BJ (cell line): Measurements from ENCODE around the gene ALDH1L1. TPM values are rescaled to one million over a fixed set of nuclear protein-coding genes. Genes with fewer than 3 reads are reported as not detected.

Source experiments
- CTCF ChIA-PET: fragments of 350-600 bp; formaldehyde crosslinking; extraction: SDS; loops from one replicate; lab custom pipeline; 2021; ENCODE audit warnings: antibody characterized with exemption, inconsistent platforms; lab: Yijun Ruan, JAX
- POLR2A ChIA-PET: fragments of 300-600 bp; sonication (Branson Sonifier 250); formaldehyde crosslinking; extraction: SDS; loops from one replicate; lab custom pipeline; 2021; ENCODE audit warnings: antibody characterized with exemption; lab: Charles Lee
- DNase-seq: peaks from one replicate; pipeline ENCODE4 v3.0.0-alpha.2; 2011; ENCODE audit warnings: low read depth
- H3K27me3 ChIP-seq: 2 replicates; pipeline ENCODE4 v1.6.0; 2011; ENCODE audit warnings: low read length; ENCODE audit not compliant: control insufficient read depth, insufficient read depth
- H3K36me3 ChIP-seq: 2 replicates; pipeline ENCODE4 v1.5.1; 2011; ENCODE audit warnings: low read length; ENCODE audit not compliant: control insufficient read depth, insufficient read depth
- H3K4me3 ChIP-seq: 2 replicates; pipeline ENCODE4 v1.5.1; 2011; ENCODE audit warnings: low read depth, mild to moderate bottlenecking, control low read depth, low read length
- CTCF ChIP-seq: IDR thresholded peaks from 2 replicates; pipeline ENCODE4 v1.5.1; 2011; ENCODE audit warnings: low read depth, mild to moderate bottlenecking, control low read depth, inconsistent platforms, low read length, moderate library complexity; ENCODE audit not compliant: insufficient read depth
- polyA plus RNA-seq: library from polyadenylated mRNA; depleted of rRNA; stranded (reverse); fragments of >200 nt; gene quantifications from 2 replicates; pipeline ENCODE4 v1.2.3, GENCODE V29; 2011

Gene ALDH1L1
- polyA plus RNA-seq, 1 experiment: 0.37 TPM

GRCh38 chr3:126112531-126113237, 67.7 kb downstream of the ALDH1L1 start:
- H3K4me3 ChIP-seq: no peak overlapping the region
- H3K27me3 ChIP-seq: no peaks in the 10 kb centered on the region
- DNase-seq: no peak
- ChIA-PET POLR2A (no interaction called here), CTCF (interaction anchor here (1.3 to 1.6 kb wide), 2 partner anchors 10 to 406 kb away, joined by 3 read pairs; no protein-coding TSS in a partner anchor)
- no peak for TF ChIP-seq CTCF
- no peaks in the 10 kb centered on the region for H3K36me3 ChIP-seq

GRCh38 chr3:126111566-126112475, 68.6 kb downstream of the ALDH1L1 start:
- DNase-seq: no peak
- Histone ChIP-seq H3K36me3 (no peaks in the 10 kb centered on the region), H3K27me3 (no peaks in the 10 kb centered on the region), H3K4me3 (no peak overlapping the region)
- ChIA-PET CTCF (no interaction called here), POLR2A (no interaction called here)
- TF ChIP-seq CTCF: no peak

GRCh38 chr3:126111126-126111551, 69.2 kb downstream of the ALDH1L1 start:
- H3K27me3 ChIP-seq: no peaks in the 10 kb centered on the region
- TF ChIP-seq CTCF: no peak
- ChIA-PET POLR2A (no interaction called here), CTCF (no interaction called here)
- DNase-seq: no peak
- no peaks in the 10 kb centered on the region for H3K36me3 ChIP-seq
- H3K4me3 ChIP-seq: no peak overlapping the region

GRCh38 chr3:126110431-126111125, 69.8 kb downstream of the ALDH1L1 start:
- CTCF ChIA-PET: no interaction called here
- no peak for DNase-seq
- Histone ChIP-seq H3K4me3 (no peak overlapping the region), H3K27me3 (no peaks in the 10 kb centered on the region), H3K36me3 (no peaks in the 10 kb centered on the region)
- POLR2A ChIA-PET: no interaction called here
- no peak for TF ChIP-seq CTCF

GRCh38 chr3:126109880-126110235, 70.5 kb downstream of the ALDH1L1 start:
- no peak for DNase-seq
- POLR2A ChIA-PET: no interaction called here
- Histone ChIP-seq H3K4me3 (no peak overlapping the region), H3K36me3 (no peaks in the 10 kb centered on the region), H3K27me3 (no peaks in the 10 kb centered on the region)
- TF ChIP-seq CTCF: no peak
- CTCF ChIA-PET: interaction anchor here (0.6 kb wide), 1 partner anchor 136 kb away, joined by 3 read pairs; no protein-coding TSS in a partner anchor
